ENCODE data around the gene CD48.
"Not testable (repeated sequence)": the region's sequence is repeated elsewhere in the genome, so short reads cannot be mapped to it uniquely, and the experiment has no call there.

CD48 gene

DNA sequence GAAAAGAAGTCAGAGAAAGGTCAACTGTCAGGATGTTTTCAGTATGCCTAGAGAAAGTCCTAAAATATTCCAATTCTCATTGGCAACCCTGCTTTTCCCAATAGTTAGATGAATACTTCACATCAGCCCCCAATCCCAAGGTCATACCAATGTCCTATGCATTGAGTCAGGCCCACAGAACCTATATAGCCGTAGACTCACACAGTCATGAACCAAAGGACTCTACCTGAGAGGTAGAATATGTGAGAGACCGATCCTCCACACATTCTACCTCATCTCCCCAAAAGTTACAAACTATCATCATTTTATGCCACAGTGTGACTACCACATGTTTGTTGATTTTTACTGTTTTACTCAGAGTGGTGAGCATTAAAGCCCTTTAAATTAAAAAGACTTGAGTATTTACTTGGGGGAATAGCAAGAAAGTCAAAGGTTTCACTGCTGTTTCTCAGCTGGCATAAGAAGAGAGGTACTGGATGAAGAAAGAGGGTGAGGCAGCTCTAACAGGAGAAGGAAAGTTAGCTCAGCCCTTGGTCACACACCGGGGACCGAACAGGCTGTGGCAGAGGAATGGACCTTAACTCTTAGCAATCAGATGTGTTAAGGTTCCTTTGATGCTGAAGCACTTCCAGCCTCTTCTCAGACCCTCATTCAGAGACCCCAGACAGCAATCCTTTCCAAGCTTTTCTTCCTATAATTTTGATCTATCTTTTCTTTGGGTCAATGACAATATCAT, 937 bp downstream of the CD48 start:
- DNase-seq: no peak

- DNase-seq: no peak
These were observed 1.9 kb downstream of the CD48 start for GRCh38 chr1:160709715-160710114.

GRCh38 chr1:160708801-160709200, 2.8 kb downstream of the CD48 start:
- peak; percentile 75 for DNase-seq

GRCh38 chr1:160708118-160708517, 3.5 kb downstream of the CD48 start:
- no peak for DNase-seq

- DNase-seq: no peak
These were observed 4.2 kb downstream of the CD48 start for GRCh38 chr1:160707236-160708064.

GRCh38 chr1:160706526-160707235, 4.9 kb downstream of the CD48 start:
- no peak for DNase-seq

GRCh38 chr1:160705742-160706141, 5.9 kb downstream of the CD48 start:
- no peak for DNase-seq

DNA sequence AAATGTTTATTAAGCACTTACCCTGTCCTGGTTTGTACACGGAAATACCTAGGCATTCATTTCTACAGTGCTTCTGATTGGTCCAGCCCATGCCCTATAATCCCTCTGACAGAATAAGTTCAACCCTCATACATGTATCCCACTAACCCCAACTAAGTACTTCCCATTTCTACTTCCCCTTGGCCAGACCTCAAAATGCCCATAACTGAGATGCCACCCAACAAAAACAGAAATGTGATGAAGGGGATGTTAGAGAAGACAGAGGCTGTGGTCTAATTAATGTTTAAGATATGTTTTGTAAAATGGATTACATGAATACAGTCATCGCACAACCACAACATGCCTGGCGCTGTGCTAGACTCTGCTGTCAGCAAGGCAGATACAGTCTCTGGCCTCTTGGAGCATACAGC, 6.4 kb downstream of the CD48 start:
- DNase-seq: not testable (repeated sequence)

- no peak for DNase-seq
These were observed 7.4 kb downstream of the CD48 start for GRCh38 chr1:160704250-160704649.

- no peak for DNase-seq
These were observed 9.5 kb downstream of the CD48 start for GRCh38 chr1:160702100-160702499.

- DNase-seq: not testable (repeated sequence)
These were observed 19.2 kb downstream of the CD48 start for GRCh38 chr1:160692390-160692789.

- DNase-seq: no peak
These were observed 26.4 kb downstream of the CD48 start for GRCh38 chr1:160685266-160685665.

DNA sequence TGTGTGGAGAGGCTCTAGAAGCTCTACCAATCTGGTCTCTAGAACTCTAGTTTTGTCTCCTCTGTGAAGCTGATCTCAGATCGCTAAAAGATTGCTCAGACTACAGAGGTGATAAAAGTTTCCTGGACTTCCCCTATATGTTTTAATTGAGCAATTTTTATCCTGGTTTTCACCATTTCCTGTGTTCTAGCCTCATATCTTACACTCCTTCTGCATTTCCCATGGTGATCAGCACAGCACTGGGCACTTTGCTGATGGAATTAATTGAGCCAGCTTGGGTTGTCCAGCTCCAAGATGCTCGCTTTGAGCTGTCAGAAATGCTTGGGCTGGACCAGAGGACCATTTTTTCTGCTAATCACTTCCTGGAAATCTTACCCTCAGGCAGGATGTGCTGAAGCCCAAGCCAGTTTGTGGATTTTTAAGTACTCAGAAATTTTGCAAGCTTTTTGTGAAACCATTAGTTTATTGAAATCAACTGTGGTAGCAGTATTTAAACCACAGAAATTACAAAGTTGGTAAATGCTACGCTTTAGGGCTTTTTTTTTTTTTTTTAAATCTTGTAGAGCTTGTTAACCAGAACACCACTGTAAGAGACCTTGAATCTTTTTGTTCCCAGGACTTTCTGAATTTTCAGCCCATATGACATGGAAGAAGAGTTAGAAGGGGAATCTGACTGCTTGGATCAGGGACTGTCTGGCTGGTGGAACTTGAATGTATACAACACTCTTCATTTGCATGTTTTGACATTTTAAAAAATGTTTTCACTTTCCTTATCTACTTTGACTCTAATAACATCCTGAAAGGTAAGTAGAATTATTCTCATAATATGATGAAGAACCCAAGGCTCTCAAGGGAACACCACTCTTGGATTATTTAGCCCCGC, 28.4 kb downstream of the CD48 start:
- no peak for DNase-seq

GRCh38 chr1:160681891-160682140, 29.8 kb downstream of the CD48 start:
- no peak for DNase-seq

DNA sequence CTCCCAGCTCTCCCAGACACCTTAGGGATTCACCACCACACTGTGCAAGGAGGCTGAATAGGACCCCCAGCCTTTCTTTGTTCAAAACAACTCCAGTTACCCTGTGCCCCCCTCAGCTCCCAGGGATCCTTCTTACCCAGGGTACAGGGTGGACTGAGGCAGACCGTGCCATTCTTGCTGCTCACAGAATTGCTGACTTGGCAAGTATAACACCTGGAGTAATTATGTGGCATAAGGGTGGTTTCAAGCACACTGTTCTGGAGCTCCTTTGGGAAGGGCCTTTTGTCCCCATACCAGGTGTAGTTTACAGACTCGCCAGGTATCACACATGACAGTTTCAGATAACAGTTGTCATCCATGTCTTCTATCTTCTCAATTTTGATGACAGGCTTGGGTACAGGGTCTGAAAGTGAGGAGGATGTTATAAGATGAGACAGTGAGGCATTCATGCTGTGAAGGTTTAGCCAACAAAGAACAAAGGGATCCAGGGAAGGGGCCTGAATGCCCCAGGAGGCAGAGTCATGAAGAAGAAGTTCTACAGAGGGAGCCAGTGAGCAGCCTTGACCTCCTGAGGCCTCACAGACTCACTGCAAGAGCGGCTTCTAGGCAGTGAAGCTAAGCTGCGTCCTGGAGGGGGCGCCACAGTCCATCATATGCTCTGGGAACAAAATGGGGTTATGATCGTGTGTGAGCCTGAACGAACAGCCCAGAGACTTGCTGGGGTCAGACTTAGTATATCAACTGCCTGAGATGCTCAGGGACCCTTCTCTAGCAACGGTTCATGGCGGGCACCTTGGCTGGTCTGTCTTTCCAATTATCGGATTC, 30.3 kb downstream of the CD48 start:
- peak; percentile 89 for DNase-seq

DNA sequence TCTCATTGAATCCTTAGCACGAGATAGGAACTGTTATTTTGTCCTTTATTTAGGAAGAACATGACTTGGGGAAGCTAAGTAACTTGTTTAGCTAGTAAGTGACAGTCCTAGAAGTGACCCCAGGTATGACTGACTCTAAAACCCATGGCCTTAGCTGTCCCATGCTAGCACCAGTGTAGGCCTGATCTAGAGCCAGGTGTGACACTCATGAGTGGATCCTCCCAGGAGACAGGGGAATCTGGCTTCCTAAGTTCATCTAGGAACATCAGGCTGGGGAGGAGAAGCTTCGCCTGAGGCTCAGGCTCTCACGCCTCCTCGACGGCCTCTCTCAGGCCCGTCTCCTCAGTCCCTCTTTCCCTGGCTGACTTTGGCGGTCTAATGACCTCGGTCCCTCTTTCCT, 31.2 kb downstream of the CD48 start:
- no peak for DNase-seq

GRCh38 chr1:160679893-160680292, 31.7 kb downstream of the CD48 start:
- no peak for DNase-seq

GRCh38 chr1:160676869-160677597, 34.6 kb downstream of the CD48 start:
- DNase-seq: no peak

DNA sequence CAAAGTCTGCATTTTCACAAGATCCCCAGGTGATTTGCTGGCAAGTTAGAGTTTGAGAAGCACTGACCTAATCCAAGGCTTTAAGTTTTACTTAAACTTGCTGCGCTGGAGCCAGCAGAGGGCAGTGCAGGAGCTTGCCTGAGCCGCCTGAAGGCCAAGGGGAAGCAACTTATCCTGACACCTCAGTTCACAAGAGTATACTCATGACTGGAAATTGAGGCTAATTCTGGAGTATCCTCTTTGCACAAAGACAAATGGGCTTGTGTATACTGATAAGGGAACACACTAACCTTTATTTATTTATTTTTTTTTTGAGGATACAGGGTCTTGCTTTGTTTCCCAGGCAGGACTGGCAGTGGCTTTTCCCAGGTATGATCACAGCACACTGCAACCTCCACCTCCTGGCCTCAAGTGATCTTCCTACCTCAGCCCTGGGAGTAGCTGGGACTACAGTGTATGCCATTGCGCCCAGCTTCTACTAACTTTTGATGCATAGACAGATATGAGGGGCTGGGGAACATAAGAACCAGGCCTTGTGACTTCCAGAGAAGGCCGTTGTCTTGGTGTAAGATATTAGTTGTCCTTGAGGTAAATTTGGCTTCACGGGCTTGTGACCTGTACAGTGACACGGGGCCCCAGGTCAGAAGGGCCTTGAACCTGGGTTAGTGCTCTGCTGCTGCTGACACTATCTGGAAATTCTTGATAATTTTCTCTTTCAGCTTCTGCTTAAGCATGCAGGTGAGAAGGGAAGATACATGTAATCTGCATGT, 35.8 kb downstream of the CD48 start:
- DNase-seq: peak; percentile 84

DNA sequence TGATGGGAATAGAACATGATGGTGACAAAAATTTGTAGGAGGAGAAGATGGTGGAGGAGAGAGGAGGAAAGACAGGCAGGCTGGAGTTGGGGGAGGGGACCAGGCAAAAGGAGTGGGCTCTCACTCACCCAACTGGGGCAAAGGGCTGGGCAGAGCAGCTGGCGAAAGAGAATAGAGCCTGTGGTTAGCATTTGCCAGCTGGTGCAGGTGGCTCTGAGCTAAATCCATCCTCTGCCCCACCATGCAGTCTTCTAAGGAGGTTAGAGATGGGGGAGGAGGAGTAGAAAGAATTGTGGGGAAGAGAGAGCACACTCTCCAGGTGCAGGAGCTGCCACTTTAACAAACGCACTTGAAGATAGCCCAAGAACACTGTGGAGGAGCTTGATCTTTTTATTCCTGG, 37.2 kb downstream of the CD48 start:
- DNase-seq: no peak

Measured in activated CD8-positive, alpha-beta memory T cell treated with anti-CD3 and anti-CD28 coated beads for 24 hours (primary cell).